Naive thymus-derived CD8-positive, alpha-beta T cell (primary cell): ENCODE measurements around the gene TAS1R2. TPM values are rescaled to one million over a fixed set of nuclear protein-coding genes. Genes with fewer than 3 reads are reported as not detected.
A peak's percentile ranks its signal among the peaks of the same experiment; 100 is the strongest.
"Not testable (repeated sequence)": the region's sequence is repeated elsewhere in the genome, so short reads cannot be mapped to it uniquely, and the experiment has no call there.

Experiments used
- ATAC-seq, 2 donors: fragments of 150-1000 bp; cut with Tn5 transposase in 1 of 2; sonication (Bioruptor Pico), chemical (Tn5 transposase) in 1 of 2; 1 replicate in 1 of 2; 2 replicates in 1 of 2; pipeline ENCODE4 v1.10.0; 2021; ENCODE audit warnings: mild to moderate bottlenecking in 2 of 2, moderate library complexity in 2 of 2
- POLR2A ChIA-PET: fragments of 350-600 bp; sonication (Branson Sonifier 250); formaldehyde crosslinking; loops from one replicate; lab custom pipeline; 2021; ENCODE audit warnings: antibody characterized with exemption; lab: Charles Lee
- DNase-seq, 10 donors: peaks; one replicate each; pipeline versions ENCODE4 v3.0.0 to v3.0.0-alpha.2; 2020 to 2022
- H3K27ac Mint-ChIP-seq, 10 donors: one replicate each; pipeline ENCODE4 v1.8.0; 2020 to 2022; ENCODE audit warnings: mild to moderate bottlenecking in 10 of 10, mixed read lengths in 10 of 10, moderate library complexity in 4 of 10, inconsistent platforms in 1 of 10
- H3K27me3 Mint-ChIP-seq, 5 donors: one replicate each; pipeline ENCODE4 v1.8.0; 2021 to 2022; ENCODE audit warnings: mixed read lengths in 5 of 5
- H3K36me3 Mint-ChIP-seq, 3 donors: one replicate each; pipeline ENCODE4 v1.8.0; 2020 to 2022; ENCODE audit warnings: mixed read lengths in 3 of 3, mild to moderate bottlenecking in 2 of 3, inconsistent platforms in 1 of 3
- H3K4me1 Mint-ChIP-seq, 4 donors: one replicate each; pipeline ENCODE4 v1.8.0; 2021 to 2022; ENCODE audit warnings: mixed read lengths in 4 of 4
- H3K4me3 Mint-ChIP-seq, 10 donors: one replicate each; pipeline ENCODE4 v1.8.0; 2020 to 2022; ENCODE audit warnings: mild to moderate bottlenecking in 10 of 10, mixed read lengths in 10 of 10, moderate library complexity in 6 of 10, inconsistent platforms in 1 of 10
- H3K9me3 Mint-ChIP-seq, 9 donors: one replicate each; pipeline ENCODE4 v1.8.0; 2020 to 2022; ENCODE audit warnings: mixed read lengths in 9 of 9, mild to moderate bottlenecking in 3 of 9, inconsistent platforms in 1 of 9, moderate library complexity in 1 of 9
- polyA plus RNA-seq, 3 donors: library from polyadenylated mRNA; unstranded; fragments of 300-500 nt; fragmentation: Illumina TruSeq; gene quantifications; one replicate each; pipeline ENCODE4 v1.2.3, GENCODE V29; 2021
- total RNA-seq, 8 experiments: library from RNA in 2 of 8; stranded (reverse) in 2 of 8; gene quantifications; one replicate each; pipeline ENCODE4 v1.2.3 and lab custom pipeline; 2021 to 2026

TAS1R2 gene
- total and polyA plus RNA-seq, 5 experiments from 2014 or later, result not detected

- no peaks in the 10 kb centered on the region for H3K9me3 Mint-ChIP-seq
Measured at GRCh38 chr1:18898567-18898966, 39.1 kb upstream of the TAS1R2 start.

GRCh38 chr1:18895317-18895716 lies 35.9 kb upstream of the TAS1R2 start:
- DNase-seq (no peak), ATAC-seq (no peak)
- Mint-ChIP-seq H3K36me3 (no peaks in the 10 kb centered on the region), H3K27ac (no peak overlapping the region), H3K9me3 (no peaks in the 10 kb centered on the region), H3K27me3 (no peaks in the 10 kb centered on the region), H3K4me3 (no peak overlapping the region), H3K4me1 (peaks cover 4 to 9% (median 7%) of the 10 kb centered on the region in 4 donors)
- POLR2A ChIA-PET, result no interaction called here

More at GRCh38 chr1:18898567-18898966, 39.1 kb upstream of the TAS1R2 start:
- peak overlapping the region in 1 of 10 donors; percentile 52 for H3K27ac Mint-ChIP-seq
- DNase-seq, result no peak
- no peak for ATAC-seq
- H3K36me3 Mint-ChIP-seq, result no peaks in the 10 kb centered on the region
- H3K4me1 Mint-ChIP-seq, result peaks cover 15 to 41% (median 29%) of the 10 kb centered on the region in 4 donors
- POLR2A ChIA-PET, result no interaction called here
- no peak overlapping the region for H3K4me3 Mint-ChIP-seq
- H3K27me3 Mint-ChIP-seq, result no peaks in the 10 kb centered on the region

GRCh38 chr1:18893120-18893519 lies 33.7 kb upstream of the TAS1R2 start:
- H3K4me1 Mint-ChIP-seq, result peaks cover 0 to 1% (median 0%) of the 10 kb centered on the region in 4 donors
- no peaks in the 10 kb centered on the region for H3K36me3 Mint-ChIP-seq
- H3K27ac Mint-ChIP-seq, result no peak overlapping the region
- no peak for ATAC-seq
- POLR2A ChIA-PET, result interaction anchor here (1.0 kb wide), 1 partner anchor 75 kb away, joined by 4 read pairs; no protein-coding TSS in a partner anchor
- H3K4me3 Mint-ChIP-seq, result no peak overlapping the region
- DNase-seq, result no peak
- H3K9me3 Mint-ChIP-seq, result no peaks in the 10 kb centered on the region
- H3K27me3 Mint-ChIP-seq, result no peaks in the 10 kb centered on the region

GRCh38 chr1:18891858-18892257 lies 32.4 kb upstream of the TAS1R2 start:
- not testable (repeated sequence) for H3K4me3 Mint-ChIP-seq, H3K9me3 Mint-ChIP-seq, ATAC-seq, H3K36me3 Mint-ChIP-seq, H3K4me1 Mint-ChIP-seq, DNase-seq, H3K27me3 Mint-ChIP-seq
- peak overlapping the region in 3 of 10 donors; percentile 18 to 68 (median 27) for H3K27ac Mint-ChIP-seq
- POLR2A ChIA-PET, result interaction anchor here (0.7 kb wide), 1 partner anchor 72 kb away, joined by 3 read pairs; no protein-coding TSS in a partner anchor

- H3K27ac Mint-ChIP-seq, result peak overlapping the region in 1 of 10 donors; percentile 68
- no peaks in the 10 kb centered on the region for H3K9me3 Mint-ChIP-seq
- H3K4me3 Mint-ChIP-seq, result no peak overlapping the region
- H3K4me1 Mint-ChIP-seq, result peaks cover 0 to 1% (median 0%) of the 10 kb centered on the region in 4 donors
- H3K36me3 Mint-ChIP-seq, result no peaks in the 10 kb centered on the region
- no peak for ATAC-seq
- no peaks in the 10 kb centered on the region for H3K27me3 Mint-ChIP-seq
- POLR2A ChIA-PET, result interaction anchor here (0.7 kb wide), 2 partner anchors 72 to 161 kb away, joined by 3 read pairs; no protein-coding TSS in a partner anchor
- DNase-seq, result no peak
Measured at GRCh38 chr1:18891426-18891780, 31.9 kb upstream of the TAS1R2 start.

- ATAC-seq (no peak), DNase-seq (no peak)
- no peaks in the 10 kb centered on the region for H3K27me3 Mint-ChIP-seq
- POLR2A ChIA-PET, result interaction anchor here (0.7 kb wide), 1 partner anchor 162 kb away, joined by 3 read pairs; no protein-coding TSS in a partner anchor
- no peaks in the 10 kb centered on the region for H3K9me3 Mint-ChIP-seq
- peaks cover 0 to 1% (median 0%) of the 10 kb centered on the region in 4 donors for H3K4me1 Mint-ChIP-seq
- no peaks in the 10 kb centered on the region for H3K36me3 Mint-ChIP-seq
- no peak overlapping the region for H3K27ac Mint-ChIP-seq
- H3K4me3 Mint-ChIP-seq, result no peak overlapping the region
Measured at GRCh38 chr1:18890706-18891425, 31.4 kb upstream of the TAS1R2 start.

- DNase-seq (no peak), ATAC-seq (no peak)
- H3K4me3 Mint-ChIP-seq, result no peak overlapping the region
- H3K36me3 Mint-ChIP-seq, result no peaks in the 10 kb centered on the region
- POLR2A ChIA-PET, result no interaction called here
- no peaks in the 10 kb centered on the region for H3K9me3 Mint-ChIP-seq
- H3K27me3 Mint-ChIP-seq, result no peaks in the 10 kb centered on the region
- H3K4me1 Mint-ChIP-seq, result no peaks in the 10 kb centered on the region
- peak overlapping the region in 2 of 10 donors; percentile 38 to 50 for H3K27ac Mint-ChIP-seq
Measured at GRCh38 chr1:18886003-18886335, 26.5 kb upstream of the TAS1R2 start.

GRCh38 chr1:18885311-18886002 lies 26.0 kb upstream of the TAS1R2 start:
- H3K4me1 Mint-ChIP-seq, result no peaks in the 10 kb centered on the region
- H3K27ac Mint-ChIP-seq, result no peak overlapping the region
- no peaks in the 10 kb centered on the region for H3K27me3 Mint-ChIP-seq
- H3K9me3 Mint-ChIP-seq, result no peaks in the 10 kb centered on the region
- POLR2A ChIA-PET, result no interaction called here
- ATAC-seq (no peak), DNase-seq (no peak)
- no peaks in the 10 kb centered on the region for H3K36me3 Mint-ChIP-seq
- no peak overlapping the region for H3K4me3 Mint-ChIP-seq

- no peaks in the 10 kb centered on the region for H3K4me1 Mint-ChIP-seq
- H3K4me3 Mint-ChIP-seq, result no peak overlapping the region
- H3K36me3 Mint-ChIP-seq, result no peaks in the 10 kb centered on the region
- POLR2A ChIA-PET, result no interaction called here
- no peaks in the 10 kb centered on the region for H3K27me3 Mint-ChIP-seq
- no peaks in the 10 kb centered on the region for H3K9me3 Mint-ChIP-seq
- DNase-seq (no peak), ATAC-seq (no peak)
- H3K27ac Mint-ChIP-seq, result peak overlapping the region in 4 of 10 donors; percentile 19 to 76 (median 38)
Measured at GRCh38 chr1:18884727-18885126, 25.3 kb upstream of the TAS1R2 start.

GRCh38 chr1:18884419-18884717 lies 24.9 kb upstream of the TAS1R2 start:
- H3K27ac Mint-ChIP-seq, result peak overlapping the region in 2 of 10 donors; percentile 34 to 41
- no peaks in the 10 kb centered on the region for H3K4me1 Mint-ChIP-seq
- POLR2A ChIA-PET, result no interaction called here
- H3K9me3 Mint-ChIP-seq, result no peaks in the 10 kb centered on the region
- no peak overlapping the region for H3K4me3 Mint-ChIP-seq
- no peaks in the 10 kb centered on the region for H3K27me3 Mint-ChIP-seq
- H3K36me3 Mint-ChIP-seq, result no peaks in the 10 kb centered on the region
- peak in 1 of 10 donors; percentile 25 for DNase-seq
- no peak for ATAC-seq

- POLR2A ChIA-PET, result no interaction called here
- no peaks in the 10 kb centered on the region for H3K36me3 Mint-ChIP-seq
- H3K27me3 Mint-ChIP-seq, result no peaks in the 10 kb centered on the region
- no peaks in the 10 kb centered on the region for H3K4me1 Mint-ChIP-seq
- no peak overlapping the region for H3K4me3 Mint-ChIP-seq
- ATAC-seq (peak; percentile 71 to 82), DNase-seq (peak; percentile 48 to 84 (median 64))
- H3K9me3 Mint-ChIP-seq, result no peaks in the 10 kb centered on the region
- no peak overlapping the region for H3K27ac Mint-ChIP-seq
Measured at GRCh38 chr1:18883636-18884418, 24.4 kb upstream of the TAS1R2 start.

- POLR2A ChIA-PET, result no interaction called here
- DNase-seq, result no peak
Measured at GRCh38 chr1:18883079-18883478, 23.6 kb upstream of the TAS1R2 start.

GRCh38 chr1:18882486-18882885 lies 23.0 kb upstream of the TAS1R2 start:
- DNase-seq, result no peak
- POLR2A ChIA-PET, result no interaction called here

More at GRCh38 chr1:18883079-18883478, 23.6 kb upstream of the TAS1R2 start:
- Mint-ChIP-seq H3K27ac (no peak overlapping the region), H3K9me3 (no peaks in the 10 kb centered on the region), H3K4me3 (no peak overlapping the region), H3K4me1 (no peaks in the 10 kb centered on the region), H3K36me3 (no peaks in the 10 kb centered on the region), H3K27me3 (no peaks in the 10 kb centered on the region)
- ATAC-seq, result no peak

More at GRCh38 chr1:18882486-18882885, 23.0 kb upstream of the TAS1R2 start:
- no peaks in the 10 kb centered on the region for H3K27me3 Mint-ChIP-seq
- ATAC-seq, result no peak
- no peaks in the 10 kb centered on the region for H3K4me1 Mint-ChIP-seq
- H3K36me3 Mint-ChIP-seq, result no peaks in the 10 kb centered on the region
- no peaks in the 10 kb centered on the region for H3K9me3 Mint-ChIP-seq
- H3K27ac Mint-ChIP-seq, result peak overlapping the region in 1 of 10 donors; percentile 62
- H3K4me3 Mint-ChIP-seq, result no peak overlapping the region
